ENCODE data around the gene LCN10.

- TF ChIP-seq CTCF (IDR thresholded peaks at IDR 0.05; ENCODE audit: borderline replicate concordance, extremely low read depth, low read length, poor library complexity, severe bottlenecking) (no peak), EZH2 (IDR thresholded peaks at IDR 0.05; ENCODE audit: borderline replicate concordance, low read depth, low read length, severe bottlenecking) (no peak)
These were observed 53.7 kb downstream of the LCN10 start for GRCh38 chr9:136689108-136689460.

All from DND-41 (cell line).